Natural killer cell (primary cell): Measurements from ENCODE around the gene TRAF3IP1. TPM values are rescaled to one million over a fixed set of nuclear protein-coding genes. Genes with fewer than 3 reads are reported as not detected.

ENCODE experiments used
- ATAC-seq, 3 donors: fragments of 150-1000 bp in 2 of 3; fragments of 200-7000 bp in 1 of 3; cut with Tn5 transposase; 1 replicate in 1 of 3; 2 replicates in 2 of 3; pipeline ENCODE4 v1.10.0; 2021; ENCODE audit warnings: mild to moderate bottlenecking in 2 of 3, moderate library complexity in 2 of 3
- DNase-seq, 2 donors: peaks; one replicate each; pipeline versions ENCODE4 v3.0.0 to v3.0.0-alpha.2; 2013 to 2021; ENCODE audit warnings: mixed read lengths in 1 of 2
- H3K27ac ChIP-seq: one replicate; pipeline ENCODE4 v1.5.1; 2013; ENCODE audit warnings: mild to moderate bottlenecking, low read length
- H3K27me3 ChIP-seq: one replicate; pipeline ENCODE4 v1.6.1; 2013; ENCODE audit warnings: low read length; ENCODE audit not compliant: control insufficient read depth, insufficient read depth
- H3K36me3 ChIP-seq: one replicate; pipeline ENCODE4 v1.6.1; 2013; ENCODE audit warnings: low read length; ENCODE audit not compliant: control insufficient read depth, insufficient read depth
- H3K4me1 ChIP-seq: one replicate; pipeline ENCODE4 v1.6.1; 2013; ENCODE audit warnings: low read length; ENCODE audit not compliant: control insufficient read depth, insufficient read depth
- H3K4me3 ChIP-seq: one replicate; pipeline ENCODE4 v1.5.1; 2013; ENCODE audit warnings: low read length
- H3K9me3 ChIP-seq: one replicate; pipeline ENCODE4 v1.6.1; 2013; ENCODE audit warnings: low read length; ENCODE audit not compliant: control insufficient read depth, insufficient read depth
- H3K27ac Mint-ChIP-seq, 2 donors: one replicate each; pipeline ENCODE4 v1.8.0; 2022; ENCODE audit warnings: mild to moderate bottlenecking in 2 of 2, mixed read lengths in 2 of 2, moderate library complexity in 1 of 2
- H3K27me3 Mint-ChIP-seq, 2 donors: one replicate each; pipeline ENCODE4 v1.8.0; 2022; ENCODE audit warnings: low read depth in 2 of 2, mixed read lengths in 2 of 2
- H3K36me3 Mint-ChIP-seq: one replicate; pipeline ENCODE4 v1.8.0; 2022; ENCODE audit warnings: mixed read lengths
- H3K4me1 Mint-ChIP-seq, 2 donors: one replicate each; pipeline ENCODE4 v1.8.0; 2022; ENCODE audit warnings: mixed read lengths in 2 of 2
- H3K4me3 Mint-ChIP-seq: one replicate; pipeline ENCODE4 v1.8.0; 2022; ENCODE audit warnings: mild to moderate bottlenecking, moderate library complexity, mixed read lengths
- H3K9me3 Mint-ChIP-seq, 2 donors: one replicate each; pipeline ENCODE4 v1.8.0; 2022; ENCODE audit warnings: mixed read lengths in 2 of 2
- CTCF ChIP-seq: fragments of 200-600 bp; IDR thresholded peaks from one replicate; pipeline ENCODE4 v1.8.0; 2022; ENCODE audit warnings: antibody characterized with exemption
- WGBS: methylation state at CpG from one replicate; pipeline ENCODE4 v1.1.7; 2013; ENCODE audit warnings: missing lambda C conversion rate; ENCODE audit not compliant: insufficient coverage; 5-methylcytosine and 5-hydroxymethylcytosine counted together
- intact Hi-C: fragments of 100-400 bp; cut with micrococcal nuclease; formaldehyde crosslinking; loops from one replicate; pipeline ENCODE4 v1.14.2; 2022
- total RNA-seq, 4 donors: library from RNA; stranded (reverse); fragments of 120-200 nt in 1 of 4; gene quantifications; one replicate each; pipeline versions ENCODE4 v1.2.3 to v1.2.4, GENCODE V29; 2013 to 2022

Gene TRAF3IP1
- total RNA-seq, 3 donors from 2014 or later (not counting 1 experiment from before 2014, with no cell fraction given): 9.7 to 11.9 (median 11.3) TPM

- no peak for TF ChIP-seq CTCF
- no peaks in the 10 kb centered on the region for H3K27me3 ChIP-seq
- Mint-ChIP-seq H3K27me3 (no peaks in the 10 kb centered on the region), H3K4me3 (no peak overlapping the region), H3K27ac (no peak overlapping the region), H3K9me3 (no peaks in the 10 kb centered on the region), H3K36me3 (no peaks in the 10 kb centered on the region), H3K4me1 (peaks cover 21 to 32% of the 10 kb centered on the region in 2 donors)
- H3K27ac ChIP-seq: no peak overlapping the region
- DNase-seq (no peak), ATAC-seq (no peak)
- H3K4me1 ChIP-seq: no peaks in the 10 kb centered on the region
- no peak overlapping the region for H3K4me3 ChIP-seq
- intact Hi-C loops: no loop called here
- H3K36me3 ChIP-seq: peaks cover 27% of the 10 kb centered on the region
- H3K9me3 ChIP-seq: no peaks in the 10 kb centered on the region
- 88% methylated on average over 9 of the region's 9 CpGs for WGBS
Measured at GRCh38 chr2:238278626-238279323, 41.5 kb upstream of the TRAF3IP1 start.

- peaks cover 21 to 32% of the 10 kb centered on the region in 2 donors for H3K4me1 Mint-ChIP-seq
- H3K4me1 ChIP-seq: no peaks in the 10 kb centered on the region
- no peak for DNase-seq
- H3K4me3 Mint-ChIP-seq: no peak overlapping the region
- H3K36me3 Mint-ChIP-seq: no peaks in the 10 kb centered on the region
- no peaks in the 10 kb centered on the region for H3K9me3 Mint-ChIP-seq
- TF ChIP-seq CTCF: no peak
- intact Hi-C loops: no loop called here
- H3K9me3 ChIP-seq: no peaks in the 10 kb centered on the region
- H3K27ac Mint-ChIP-seq: no peak overlapping the region
- no peaks in the 10 kb centered on the region for H3K27me3 Mint-ChIP-seq
- no peaks in the 10 kb centered on the region for H3K27me3 ChIP-seq
- WGBS: 91% methylated on average over 6 of the region's 6 CpGs
- ATAC-seq: no peak
- no peak overlapping the region for H3K4me3 ChIP-seq
- no peak overlapping the region for H3K27ac ChIP-seq
- peaks cover 26% of the 10 kb centered on the region for H3K36me3 ChIP-seq
Measured at GRCh38 chr2:238279324-238279682, 41.0 kb upstream of the TRAF3IP1 start.

- no peaks in the 10 kb centered on the region for H3K36me3 Mint-ChIP-seq
- no peaks in the 10 kb centered on the region for H3K27me3 Mint-ChIP-seq
Measured at GRCh38 chr2:238280083-238280825, 40.1 kb upstream of the TRAF3IP1 start.

More at GRCh38 chr2:238280083-238280825, 40.1 kb upstream of the TRAF3IP1 start:
- intact Hi-C loops: loop anchor here (10.0 kb wide), 1 partner anchor 315 kb away; the partner anchor contains the start of gene UBE2F
- Mint-ChIP-seq H3K4me3 (no peak overlapping the region), H3K4me1 (peaks cover 21 to 32% of the 10 kb centered on the region in 2 donors), H3K9me3 (no peaks in the 10 kb centered on the region), H3K27ac (no peak overlapping the region)
- ATAC-seq: no peak
- Histone ChIP-seq H3K27me3 (no peaks in the 10 kb centered on the region), H3K4me1 (no peaks in the 10 kb centered on the region), H3K36me3 (peaks cover 17% of the 10 kb centered on the region), H3K27ac (no peak overlapping the region), H3K4me3 (no peak overlapping the region), H3K9me3 (no peaks in the 10 kb centered on the region)
- no peak for TF ChIP-seq CTCF
- no peak for DNase-seq
- WGBS: 94% methylated on average over 12 of the region's 12 CpGs
